T follicular helper cell (primary cell): ENCODE data around the gene MAP6.

Experiments
- DNase-seq: peaks from one replicate; pipeline ENCODE4 v3.0.0-alpha.2; 2020; ENCODE audit warnings: low read depth

MAP6 gene

DNA sequence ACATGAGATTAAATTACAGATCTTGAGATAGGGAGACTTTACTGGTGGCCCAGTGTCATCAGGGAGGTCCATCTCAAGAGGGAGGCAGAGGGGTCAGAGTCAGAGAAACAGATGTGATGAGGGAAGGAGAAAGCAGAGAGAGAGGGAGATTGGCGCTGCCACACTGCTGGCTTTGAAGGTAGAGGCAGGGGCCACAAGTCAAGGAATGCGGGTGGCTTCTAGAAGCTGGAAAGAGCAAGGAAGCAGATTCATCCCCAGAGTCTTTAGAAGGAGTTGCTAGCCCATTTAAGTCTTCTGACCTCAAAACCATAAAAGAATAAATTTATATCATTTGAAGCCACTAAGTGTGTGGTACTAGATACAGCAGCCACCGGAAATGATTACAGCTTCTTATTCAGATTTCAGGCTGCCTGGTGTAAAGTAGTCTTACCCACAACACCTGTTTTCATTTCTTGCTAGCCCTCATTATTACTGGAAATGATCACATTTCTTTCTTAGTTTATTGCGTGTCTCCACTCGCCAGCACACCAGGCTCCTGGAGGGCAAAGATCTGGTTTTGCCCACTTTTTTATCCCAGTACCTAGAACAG lies 119.4 kb downstream of the MAP6 start:
- DNase-seq = no peak

DNA sequence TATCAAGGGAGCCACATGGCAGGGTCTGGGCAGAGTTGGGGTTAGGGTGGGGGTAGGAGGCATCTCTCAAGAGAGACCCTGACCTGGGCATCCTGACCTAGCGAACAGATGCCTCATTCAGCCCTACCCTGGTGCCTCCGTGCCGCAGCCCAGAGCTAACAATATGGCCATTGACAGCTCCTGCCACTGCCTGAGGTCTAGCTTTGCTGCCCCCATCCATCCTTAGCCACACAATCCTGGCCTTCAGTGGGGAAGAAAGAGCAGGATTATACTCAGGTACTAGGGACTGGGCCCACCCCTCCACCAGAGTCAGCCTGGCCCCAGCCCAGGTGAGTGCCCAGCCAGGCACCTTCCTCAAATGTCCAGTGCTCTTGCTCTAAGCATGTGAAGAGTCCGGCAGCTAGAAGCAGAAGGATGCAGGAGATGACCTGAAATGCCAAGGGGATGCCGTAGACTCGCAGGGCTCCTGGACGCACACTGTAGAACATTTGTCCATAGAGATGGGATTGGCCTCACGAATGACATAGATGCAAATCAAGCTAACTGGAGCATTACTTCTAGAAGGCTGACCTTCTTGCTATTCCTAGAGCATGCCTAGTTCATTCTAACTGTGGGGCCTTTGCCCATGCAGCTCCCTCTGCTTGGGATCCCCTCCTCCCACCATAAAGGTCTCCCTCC lies 120.1 kb downstream of the MAP6 start:
- DNase-seq = no peak

- DNase-seq = no peak
These were observed 121.2 kb downstream of the MAP6 start for GRCh38 chr11:75547617-75548058.

DNA sequence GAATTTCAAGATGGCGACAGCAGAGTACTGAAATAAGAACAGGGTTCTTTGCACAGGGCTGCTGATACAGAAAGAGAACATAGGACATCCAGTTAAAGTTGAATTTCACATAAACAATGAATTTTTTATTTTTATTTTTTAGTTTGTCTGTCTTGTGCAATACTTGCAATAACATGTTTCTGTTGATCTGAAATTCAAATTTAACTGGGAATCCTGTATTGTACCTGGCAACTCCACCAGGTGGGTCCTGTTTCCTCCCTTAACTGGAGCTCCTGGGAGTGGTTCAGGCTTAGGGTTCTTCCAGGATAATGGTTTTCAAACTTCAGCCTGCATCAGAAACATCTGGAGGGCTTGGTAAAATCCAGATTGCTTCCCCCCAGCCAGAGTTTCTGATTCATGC lies 121.7 kb downstream of the MAP6 start:
- DNase-seq = no peak

DNA sequence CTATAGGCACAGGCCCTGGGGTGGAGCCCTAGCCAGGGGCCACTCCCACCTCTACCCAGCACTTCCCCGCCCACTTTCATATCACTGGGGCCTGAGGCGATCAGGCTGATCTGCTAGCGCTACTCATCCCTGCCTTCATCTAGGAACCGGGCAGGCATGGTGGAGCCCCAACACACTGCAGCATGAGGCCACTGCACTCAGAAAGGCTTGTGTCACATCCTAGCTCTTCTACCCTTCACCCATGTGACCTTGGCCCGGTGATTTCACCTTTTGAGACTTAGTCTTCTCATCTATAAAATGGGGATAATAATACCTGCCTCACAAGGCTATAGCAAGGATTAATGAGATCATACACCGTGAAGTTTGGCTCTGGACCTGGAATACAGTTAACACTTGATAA lies 125.0 kb downstream of the MAP6 start:
- no peak for DNase-seq

DNA sequence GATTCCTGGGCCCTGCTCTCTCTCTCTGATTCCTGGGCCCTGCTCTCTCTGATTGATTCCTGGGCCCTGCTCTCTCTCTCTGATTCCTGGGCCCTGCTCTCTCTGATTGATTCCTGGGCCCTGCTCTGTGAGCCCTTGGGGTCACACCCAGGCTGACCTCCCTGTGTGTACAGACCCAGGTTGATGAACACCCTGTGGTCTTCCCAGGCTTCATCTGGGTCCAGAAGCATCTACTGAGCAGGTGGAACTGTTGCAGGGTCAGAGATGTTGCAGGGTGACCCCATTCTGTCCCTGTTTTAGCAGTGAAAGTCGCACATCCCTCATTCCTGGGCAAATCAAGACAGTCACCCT lies 126.8 kb downstream of the MAP6 start:
- DNase-seq = no peak

- no peak for DNase-seq
These were observed 127.4 kb downstream of the MAP6 start for GRCh38 chr11:75541193-75542087.

GRCh38 chr11:75539459-75540334 lies 129.1 kb downstream of the MAP6 start:
- DNase-seq = no peak

GRCh38 chr11:75538150-75538942 lies 130.5 kb downstream of the MAP6 start:
- DNase-seq = no peak

- no peak for DNase-seq
These were observed 131.1 kb downstream of the MAP6 start for GRCh38 chr11:75537740-75538139.
